ENCODE data around the gene HDAC4. TPM values are rescaled to one million over a fixed set of nuclear protein-coding genes. Genes with fewer than 3 reads are reported as not detected.

The HDAC4 gene
- total RNA-seq, 4 donors from 2014 or later: 21.6 to 72.7 (median 35.2) TPM

- Histone ChIP-seq H3K27ac (no peak overlapping the region), H3K4me1 (peaks cover 0 to under 1% (median 0%) of the 10 kb centered on the region in 3 donors), H3K36me3 (peaks cover 5 to 76% (median 23%) of the 10 kb centered on the region in 3 donors), H3K27me3 (no peaks in the 10 kb centered on the region), H3K9me3 (no peaks in the 10 kb centered on the region), H3K4me3 (no peak overlapping the region)
- intact Hi-C loops (cut with DNase I): no loop called here
- no peak for DNase-seq
- TF ChIP-seq POLR2A (IDR thresholded peaks at IDR 0.05) (no peak), CTCF (IDR thresholded peaks at IDR 0.05) (no peak)
- 87 to 97% methylated on average over 14 to 16 of the region's 28 CpGs for WGBS, 2 donors
These were observed 237.7 kb downstream of the HDAC4 start for GRCh38 chr2:239162976-239163687.

- Histone ChIP-seq H3K4me1 (peaks cover 0 to 9% (median 0%) of the 10 kb centered on the region in 3 donors), H3K4me3 (no peak overlapping the region), H3K9me3 (no peaks in the 10 kb centered on the region), H3K27ac (no peak overlapping the region), H3K36me3 (peaks cover 5 to 71% (median 23%) of the 10 kb centered on the region in 3 donors), H3K27me3 (no peaks in the 10 kb centered on the region)
- DNase-seq: no peak
- intact Hi-C loops (cut with DNase I): no loop called here
- WGBS, 2 donors: 96 to 97% methylated on average over 9 to 16 of the region's 23 CpGs
- no peak for TF ChIP-seq POLR2A (IDR thresholded peaks at IDR 0.05)
- no peak for TF ChIP-seq CTCF (IDR thresholded peaks at IDR 0.05)
These were observed 238.5 kb downstream of the HDAC4 start for GRCh38 chr2:239162141-239162821.

GRCh38 chr2:239161711-239162140 lies 239.1 kb downstream of the HDAC4 start:
- 88 to 89% methylated on average over 12 to 13 of the region's 14 CpGs for WGBS, 2 donors

GRCh38 chr2:239160226-239161143 lies 240.3 kb downstream of the HDAC4 start:
- Histone ChIP-seq H3K27me3 (no peaks in the 10 kb centered on the region), H3K36me3 (peaks cover 11 to 71% (median 29%) of the 10 kb centered on the region in 3 donors), H3K4me3 (no peak overlapping the region), H3K9me3 (no peaks in the 10 kb centered on the region), H3K27ac (no peak overlapping the region), H3K4me1 (peaks cover 0 to 12% (median 0%) of the 10 kb centered on the region in 3 donors)
- DNase-seq: no peak
- TF ChIP-seq CTCF (IDR thresholded peaks at IDR 0.05): no peak
- no peak for TF ChIP-seq POLR2A (IDR thresholded peaks at IDR 0.05)
- intact Hi-C loops (cut with DNase I): no loop called here
- 92 to 93% methylated on average over 20 to 28 of the region's 32 CpGs for WGBS, 2 donors

More at GRCh38 chr2:239161711-239162140, 239.1 kb downstream of the HDAC4 start:
- Histone ChIP-seq H3K36me3 (peaks cover 5 to 71% (median 29%) of the 10 kb centered on the region in 3 donors), H3K4me3 (no peak overlapping the region), H3K27me3 (no peaks in the 10 kb centered on the region), H3K27ac (no peak overlapping the region), H3K4me1 (peaks cover 0 to 12% (median 0%) of the 10 kb centered on the region in 3 donors), H3K9me3 (no peaks in the 10 kb centered on the region)
- TF ChIP-seq POLR2A (IDR thresholded peaks at IDR 0.05) (no peak), CTCF (IDR thresholded peaks at IDR 0.05) (no peak)
- intact Hi-C loops (cut with DNase I): no loop called here
- no peak for DNase-seq
